CD4-positive, alpha-beta T cell (primary cell): ENCODE measurements around the gene NRF1. TPM values are rescaled to one million over a fixed set of nuclear protein-coding genes. Genes with fewer than 3 reads are reported as not detected.
"Not testable (repeated sequence)": the region's sequence is repeated elsewhere in the genome, so short reads cannot be mapped to it uniquely, and the experiment has no call there.

Experiments
- ATAC-seq: fragments of 200-7000 bp; cut with Tn5 transposase; one replicate; pipeline ENCODE4 v1.10.0; 2022; ENCODE audit warnings: mild to moderate bottlenecking; ENCODE audit not compliant: poor library complexity
- CTCF ChIA-PET: fragments of 350-600 bp; sonication (Branson Sonifier 250); formaldehyde crosslinking; loops from one replicate; lab custom pipeline; 2021; ENCODE audit warnings: antibody characterized with exemption, inconsistent platforms; lab: Charles Lee
- POLR2A ChIA-PET: fragments of 350-600 bp; sonication (Branson Sonifier 250); formaldehyde crosslinking; loops from one replicate; lab custom pipeline; 2021; ENCODE audit warnings: antibody characterized with exemption, inconsistent platforms; lab: Charles Lee
- DNase-seq, 14 experiments: peaks; one replicate each; pipeline ENCODE4 v3.0.0-alpha.2; 2013 to 2020; ENCODE audit warnings: mixed read lengths in 2 of 14
- H3K27ac ChIP-seq, 2 donors: one replicate each; pipeline versions ENCODE4 v1.5.1 to v1.7.0; 2013; ENCODE audit warnings: low read length in 2 of 2, low read depth in 1 of 2, mild to moderate bottlenecking in 1 of 2
- H3K27me3 ChIP-seq, 2 experiments: 1 replicate in 1 of 2; 2 replicates in 1 of 2; pipeline versions ENCODE4 v1.6.1 to v1.7.0; 2013; ENCODE audit warnings: low read length in 2 of 2, control low read depth in 1 of 2, mild to moderate bottlenecking in 1 of 2, moderate library complexity in 1 of 2; ENCODE audit not compliant: insufficient read depth in 2 of 2, control insufficient read depth in 1 of 2
- H3K36me3 ChIP-seq: one replicate; pipeline ENCODE4 v1.6.1; 2013; ENCODE audit warnings: low read length, control low read depth; ENCODE audit not compliant: insufficient read depth
- H3K4me1 ChIP-seq: one replicate; pipeline ENCODE4 v1.6.1; 2013; ENCODE audit warnings: low read length, control low read depth; ENCODE audit not compliant: insufficient read depth
- H3K4me3 ChIP-seq: one replicate; pipeline ENCODE4 v1.5.1; 2013; ENCODE audit warnings: mild to moderate bottlenecking, low read length, moderate library complexity
- H3K9me3 ChIP-seq, 2 experiments: 1 replicate in 1 of 2; 2 replicates in 1 of 2; pipeline versions ENCODE4 v1.6.1 to v1.7.0; 2013; ENCODE audit warnings: low read length in 2 of 2, mild to moderate bottlenecking in 2 of 2, control low read depth in 1 of 2, moderate library complexity in 1 of 2; ENCODE audit not compliant: control insufficient read depth in 1 of 2, insufficient read depth in 1 of 2
- H3K27ac Mint-ChIP-seq: one replicate; pipeline ENCODE4 v1.8.0; 2020; ENCODE audit warnings: mixed read lengths
- H3K27me3 Mint-ChIP-seq: one replicate; pipeline ENCODE4 v1.8.0; 2021; ENCODE audit warnings: mixed read lengths
- H3K36me3 Mint-ChIP-seq: one replicate; pipeline ENCODE4 v1.8.0; 2021; ENCODE audit warnings: low read depth, mixed read lengths
- H3K4me1 Mint-ChIP-seq: one replicate; pipeline ENCODE4 v1.8.0; 2021; ENCODE audit warnings: low read depth, mixed read lengths
- H3K4me3 Mint-ChIP-seq: one replicate; pipeline ENCODE4 v1.8.0; 2020; ENCODE audit warnings: mild to moderate bottlenecking, mixed read lengths
- H3K9me3 Mint-ChIP-seq: one replicate; pipeline ENCODE4 v1.8.0; 2020; ENCODE audit warnings: mixed read lengths
- intact Hi-C, 2 experiments: fragments of 100-400 bp; cut with DNase I in 1 of 2; cut with micrococcal nuclease in 1 of 2; formaldehyde crosslinking; loops; one replicate each; pipeline versions ENCODE4 v1.15.1 to v1.9.0; 2023 to 2025; cut with DNase I, micrococcal nuclease
- total RNA-seq, 174 experiments: library from RNA in 2 of 174; stranded (reverse) in 2 of 174; gene quantifications; one replicate each; pipeline ENCODE4 v1.2.3 and lab custom pipeline; 2021 to 2026
- TF ChIP-seq, protein P1 (sequence below): fragments of 200-600 bp; IDR thresholded peaks from one replicate; pipeline ENCODE4 v1.8.0; 2022; ENCODE audit warnings: antibody characterized with exemption, mild to moderate bottlenecking

Gene NRF1
- total RNA-seq, 2 experiments from 2014 or later, result 35.4 to 36.1 TPM

DNA sequence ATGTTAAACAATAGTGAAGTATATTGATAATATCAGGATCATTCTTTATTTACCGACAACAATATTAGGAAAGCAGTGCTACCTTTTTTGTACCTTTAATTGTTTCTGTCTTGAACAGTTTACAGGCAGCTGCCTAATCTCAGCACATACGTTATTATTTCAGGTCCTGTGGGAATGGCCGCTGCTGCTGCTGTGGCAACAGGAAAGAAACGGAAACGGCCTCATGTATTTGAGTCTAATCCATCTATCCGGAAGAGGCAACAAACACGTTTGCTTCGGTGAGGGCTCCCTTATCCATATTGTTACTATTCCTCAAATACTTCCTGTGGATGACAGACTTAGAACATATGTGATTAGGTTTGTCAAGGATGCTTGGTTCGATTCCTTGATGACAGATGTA lies 59.7 kb downstream of the NRF1 start:
- no peak overlapping the region for H3K4me3 Mint-ChIP-seq
- POLR2A ChIA-PET, result no interaction called here
- H3K27me3 ChIP-seq, result no peaks in the 10 kb centered on the region
- H3K27ac ChIP-seq, result no peak overlapping the region
- CTCF ChIA-PET, result no interaction called here
- H3K9me3 Mint-ChIP-seq, result no peaks in the 10 kb centered on the region
- no peak overlapping the region for H3K4me3 ChIP-seq
- H3K4me1 ChIP-seq, result no peaks in the 10 kb centered on the region
- H3K27me3 Mint-ChIP-seq, result no peaks in the 10 kb centered on the region
- ATAC-seq, result no peak
- DNase-seq, result no peak
- H3K27ac Mint-ChIP-seq, result no peak overlapping the region
- H3K9me3 ChIP-seq, result no peaks in the 10 kb centered on the region
- no peaks in the 10 kb centered on the region for H3K4me1 Mint-ChIP-seq
- peaks cover 35% of the 10 kb centered on the region for H3K36me3 Mint-ChIP-seq
- H3K36me3 ChIP-seq, result peaks cover 42% of the 10 kb centered on the region
- TF ChIP-seq, protein P1, sequence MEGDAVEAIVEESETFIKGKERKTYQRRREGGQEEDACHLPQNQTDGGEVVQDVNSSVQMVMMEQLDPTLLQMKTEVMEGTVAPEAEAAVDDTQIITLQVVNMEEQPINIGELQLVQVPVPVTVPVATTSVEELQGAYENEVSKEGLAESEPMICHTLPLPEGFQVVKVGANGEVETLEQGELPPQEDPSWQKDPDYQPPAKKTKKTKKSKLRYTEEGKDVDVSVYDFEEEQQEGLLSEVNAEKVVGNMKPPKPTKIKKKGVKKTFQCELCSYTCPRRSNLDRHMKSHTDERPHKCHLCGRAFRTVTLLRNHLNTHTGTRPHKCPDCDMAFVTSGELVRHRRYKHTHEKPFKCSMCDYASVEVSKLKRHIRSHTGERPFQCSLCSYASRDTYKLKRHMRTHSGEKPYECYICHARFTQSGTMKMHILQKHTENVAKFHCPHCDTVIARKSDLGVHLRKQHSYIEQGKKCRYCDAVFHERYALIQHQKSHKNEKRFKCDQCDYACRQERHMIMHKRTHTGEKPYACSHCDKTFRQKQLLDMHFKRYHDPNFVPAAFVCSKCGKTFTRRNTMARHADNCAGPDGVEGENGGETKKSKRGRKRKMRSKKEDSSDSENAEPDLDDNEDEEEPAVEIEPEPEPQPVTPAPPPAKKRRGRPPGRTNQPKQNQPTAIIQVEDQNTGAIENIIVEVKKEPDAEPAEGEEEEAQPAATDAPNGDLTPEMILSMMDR, result no peak
- intact Hi-C loops, result no loop called here

DNA sequence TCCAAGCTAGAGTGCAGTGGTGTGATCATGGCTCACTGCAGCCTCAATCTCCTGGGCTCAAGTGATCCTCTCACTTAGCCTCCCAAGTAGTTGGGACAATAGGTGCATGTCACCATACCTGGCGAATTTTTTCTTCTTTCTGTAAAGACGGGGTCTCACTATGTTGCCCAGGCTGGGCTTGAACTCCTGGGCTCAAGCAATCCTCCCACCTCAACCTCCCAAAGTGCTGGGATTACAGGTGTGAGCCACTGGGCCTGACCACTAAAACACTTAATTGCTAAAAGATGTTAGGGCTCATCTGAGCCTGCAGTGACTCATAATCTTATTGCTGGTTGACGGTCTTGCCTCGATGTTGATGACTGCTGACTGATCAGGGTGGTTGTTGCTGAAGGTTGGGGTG lies 63.0 kb downstream of the NRF1 start:
- H3K4me3 ChIP-seq, H3K4me3 Mint-ChIP-seq, H3K27me3 ChIP-seq, DNase-seq, H3K27ac ChIP-seq, CTCF ChIA-PET, H3K9me3 ChIP-seq, intact Hi-C loops, ATAC-seq, POLR2A ChIA-PET, H3K4me1 ChIP-seq, H3K27ac Mint-ChIP-seq, H3K27me3 Mint-ChIP-seq, H3K4me1 Mint-ChIP-seq, H3K9me3 Mint-ChIP-seq: not testable (repeated sequence)
- H3K36me3 Mint-ChIP-seq, result peaks cover 57% of the 10 kb centered on the region
- peaks cover 53% of the 10 kb centered on the region for H3K36me3 ChIP-seq

DNA sequence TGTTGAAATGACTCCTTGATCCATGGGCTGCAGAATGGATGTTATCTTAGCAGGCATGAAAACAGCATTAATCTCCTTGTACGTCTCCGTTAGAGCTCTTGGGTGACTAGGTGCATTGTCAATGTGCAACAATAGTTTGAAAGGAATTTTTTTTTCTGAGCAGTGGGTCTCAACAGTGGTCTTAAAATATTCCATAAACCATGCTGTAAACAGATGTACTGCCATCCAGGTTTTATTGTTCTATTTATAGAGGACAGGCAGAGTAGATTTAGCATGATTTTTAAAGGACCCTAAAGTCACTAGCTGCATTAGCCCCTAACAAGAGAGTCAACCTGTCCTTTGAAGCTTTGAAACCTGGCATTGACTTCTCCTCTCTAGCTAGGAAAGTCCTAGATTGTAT lies 64.0 kb downstream of the NRF1 start:
- ChIA-PET POLR2A (no interaction called here), CTCF (no interaction called here)
- TF ChIP-seq, protein P1, result no peak
- no peak for ATAC-seq
- H3K36me3 ChIP-seq, result peaks cover 58% of the 10 kb centered on the region
- Mint-ChIP-seq H3K27ac (no peak overlapping the region), H3K4me3 (no peak overlapping the region), H3K27me3 (no peaks in the 10 kb centered on the region), H3K4me1 (no peaks in the 10 kb centered on the region), H3K36me3 (peaks cover 63% of the 10 kb centered on the region), H3K9me3 (no peaks in the 10 kb centered on the region)
- H3K4me3 ChIP-seq, result no peak overlapping the region
- intact Hi-C loops, result no loop called here
- no peaks in the 10 kb centered on the region for H3K9me3 ChIP-seq
- no peaks in the 10 kb centered on the region for H3K27me3 ChIP-seq
- H3K27ac ChIP-seq, result no peak overlapping the region
- DNase-seq, result no peak
- H3K4me1 ChIP-seq, result no peaks in the 10 kb centered on the region
